HEK293 (cell line): ENCODE measurements around the gene TGFB3.
A peak's percentile ranks its signal among the peaks of the same experiment; 100 is the strongest.

Source experiments
- BCL11B ChIP-seq: fragments of 450-650 bp; formaldehyde crosslinking; IDR thresholded peaks from 2 replicates; pipeline ENCODE4 v1.5.1; 2016; ENCODE audit warnings: low read depth, missing biosample characterization, missing genetic modification characterization
- KLF16 ChIP-seq: fragments of 450-650 bp; formaldehyde crosslinking; IDR thresholded peaks from 2 replicates; pipeline ENCODE4 v1.5.1; 2017; ENCODE audit warnings: missing biosample characterization, missing genetic modification characterization
- MEIS1 ChIP-seq: sonication (generic); formaldehyde crosslinking; IDR thresholded peaks from 2 replicates; pipeline ENCODE4 v1.8.1; 2022; ENCODE audit warnings: missing genetic modification reagents, mild to moderate bottlenecking, borderline replicate concordance
- OVOL3 ChIP-seq: fragments of 450-650 bp; formaldehyde crosslinking; IDR thresholded peaks from 2 replicates; pipeline ENCODE4 v1.5.1; 2016; ENCODE audit warnings: missing biosample characterization, missing genetic modification characterization
- SALL2 ChIP-seq: fragments of 450-650 bp; formaldehyde crosslinking; IDR thresholded peaks from 2 replicates; pipeline ENCODE4 v1.5.0; 2017; ENCODE audit warnings: missing biosample characterization, mild to moderate bottlenecking, missing genetic modification characterization, borderline replicate concordance
- SCRT1 ChIP-seq: fragments of 450-650 bp; formaldehyde crosslinking; IDR thresholded peaks from 2 replicates; pipeline ENCODE4 v1.5.1; 2016; ENCODE audit warnings: missing biosample characterization, missing genetic modification characterization, borderline replicate concordance
- WT1 ChIP-seq: fragments of 450-650 bp; formaldehyde crosslinking; IDR thresholded peaks from 2 replicates; pipeline ENCODE4 v1.5.1; 2016; ENCODE audit warnings: missing biosample characterization, missing genetic modification characterization
- YY1 ChIP-seq: fragments of 450-650 bp; formaldehyde crosslinking; IDR thresholded peaks from 2 replicates; pipeline ENCODE4 v1.5.1; 2018; ENCODE audit warnings: missing biosample characterization, missing genetic modification characterization
- ZEB2 ChIP-seq: fragments of 450-650 bp; formaldehyde crosslinking; IDR thresholded peaks from 2 replicates; pipeline ENCODE4 v1.5.1; 2016; ENCODE audit warnings: missing biosample characterization, missing genetic modification characterization
- ZNF121 ChIP-seq: fragments of 450-650 bp; formaldehyde crosslinking; IDR thresholded peaks from 2 replicates; pipeline ENCODE4 v1.5.1; 2016; ENCODE audit warnings: missing biosample characterization, missing genetic modification characterization
- ZNF132 ChIP-seq: fragments of 450-650 bp; formaldehyde crosslinking; IDR thresholded peaks from 2 replicates; pipeline ENCODE4 v1.5.1; 2017; ENCODE audit warnings: missing biosample characterization, missing genetic modification characterization, borderline replicate concordance
- ZNF138 ChIP-seq: fragments of 450-650 bp; formaldehyde crosslinking; IDR thresholded peaks from 2 replicates; pipeline ENCODE4 v1.5.1; 2016; ENCODE audit warnings: missing biosample characterization, missing genetic modification characterization, borderline replicate concordance
- ZNF157 ChIP-seq: fragments of 450-650 bp; formaldehyde crosslinking; IDR thresholded peaks from 2 replicates; pipeline ENCODE4 v1.5.1; 2016; ENCODE audit warnings: missing biosample characterization, missing genetic modification characterization
- ZNF202 ChIP-seq: fragments of 450-650 bp; formaldehyde crosslinking; IDR thresholded peaks from 2 replicates; pipeline ENCODE4 v1.5.1; 2016; ENCODE audit warnings: missing biosample characterization, missing genetic modification characterization, borderline replicate concordance
- ZNF335 ChIP-seq: fragments of 450-650 bp; formaldehyde crosslinking; conservative IDR thresholded peaks from 2 replicates; pipeline ENCODE4 v1.5.1; 2016; ENCODE audit warnings: missing biosample characterization, missing genetic modification characterization
- ZNF341 ChIP-seq: fragments of 450-650 bp; formaldehyde crosslinking; IDR thresholded peaks from 2 replicates; pipeline ENCODE4; 2016; ENCODE audit warnings: low read depth, missing biosample characterization, missing genetic modification characterization
- ZNF354C ChIP-seq: fragments of 450-650 bp; formaldehyde crosslinking; IDR thresholded peaks from 2 replicates; pipeline ENCODE4 v1.5.1; 2016; ENCODE audit warnings: missing biosample characterization, missing genetic modification characterization, low read depth, borderline replicate concordance
- ZNF423 ChIP-seq: fragments of 450-650 bp; formaldehyde crosslinking; IDR thresholded peaks from 2 replicates; pipeline ENCODE4 v1.5.1; 2016; ENCODE audit warnings: missing biosample characterization, missing genetic modification characterization
- ZNF514 ChIP-seq: fragments of 450-650 bp; formaldehyde crosslinking; IDR thresholded peaks from 2 replicates; pipeline ENCODE4 v1.5.1; 2016; ENCODE audit warnings: missing biosample characterization, missing genetic modification characterization
- ZNF549 ChIP-seq: fragments of 450-650 bp; IDR thresholded peaks from 2 replicates; pipeline ENCODE4 v1.5.1; 2018; ENCODE audit warnings: missing biosample characterization, missing genetic modification characterization, mild to moderate bottlenecking, inconsistent platforms, moderate library complexity
- ZNF561 ChIP-seq: fragments of 450-650 bp; IDR thresholded peaks from 2 replicates; pipeline ENCODE4 v1.5.1; 2018; ENCODE audit warnings: missing biosample characterization, missing genetic modification characterization, borderline replicate concordance
- ZNF654 ChIP-seq: fragments of 450-650 bp; formaldehyde crosslinking; IDR thresholded peaks from 2 replicates; pipeline ENCODE4 v1.5.1; 2016; ENCODE audit warnings: low read depth, missing biosample characterization, missing genetic modification characterization
- ZNF664 ChIP-seq: fragments of 450-650 bp; formaldehyde crosslinking; IDR thresholded peaks from 2 replicates; pipeline ENCODE4 v1.5.1; 2016; ENCODE audit warnings: missing biosample characterization, missing genetic modification characterization
- ZNF768 ChIP-seq: fragments of 450-650 bp; formaldehyde crosslinking; IDR thresholded peaks from 2 replicates; pipeline ENCODE4 v1.5.1; 2018; ENCODE audit warnings: missing biosample characterization, mild to moderate bottlenecking, missing genetic modification characterization
- ZSCAN23 ChIP-seq: fragments of 450-650 bp; formaldehyde crosslinking; IDR thresholded peaks from 2 replicates; pipeline ENCODE4 v1.5.1; 2016; ENCODE audit warnings: missing biosample characterization, missing genetic modification characterization
- TF ChIP-seq, protein P1 (sequence below): fragments of 450-650 bp; formaldehyde crosslinking; IDR thresholded peaks from 2 replicates; pipeline ENCODE4 v1.5.1; 2016; ENCODE audit warnings: missing biosample characterization, missing genetic modification characterization
- TF ChIP-seq, protein P2 (sequence below): fragments of 450-650 bp; formaldehyde crosslinking; IDR thresholded peaks from 2 replicates; pipeline ENCODE4 v1.5.1; 2017; ENCODE audit warnings: missing biosample characterization, missing genetic modification characterization
- TF ChIP-seq, protein P3 (sequence below): fragments of 450-650 bp; formaldehyde crosslinking; IDR thresholded peaks from 2 replicates; pipeline ENCODE4 v1.5.1; 2017; ENCODE audit warnings: missing biosample characterization, missing genetic modification characterization
- TF ChIP-seq, protein P4 (sequence below): fragments of 450-650 bp; formaldehyde crosslinking; IDR thresholded peaks from 2 replicates; pipeline ENCODE4 v1.5.0; 2017; ENCODE audit warnings: missing biosample characterization, missing genetic modification characterization, borderline replicate concordance
- TF ChIP-seq, protein P5 (sequence below): fragments of 450-650 bp; formaldehyde crosslinking; IDR thresholded peaks from 2 replicates; pipeline ENCODE4 v1.5.1; 2016; ENCODE audit warnings: missing biosample characterization, missing genetic modification characterization

The TGFB3 gene

DNA sequence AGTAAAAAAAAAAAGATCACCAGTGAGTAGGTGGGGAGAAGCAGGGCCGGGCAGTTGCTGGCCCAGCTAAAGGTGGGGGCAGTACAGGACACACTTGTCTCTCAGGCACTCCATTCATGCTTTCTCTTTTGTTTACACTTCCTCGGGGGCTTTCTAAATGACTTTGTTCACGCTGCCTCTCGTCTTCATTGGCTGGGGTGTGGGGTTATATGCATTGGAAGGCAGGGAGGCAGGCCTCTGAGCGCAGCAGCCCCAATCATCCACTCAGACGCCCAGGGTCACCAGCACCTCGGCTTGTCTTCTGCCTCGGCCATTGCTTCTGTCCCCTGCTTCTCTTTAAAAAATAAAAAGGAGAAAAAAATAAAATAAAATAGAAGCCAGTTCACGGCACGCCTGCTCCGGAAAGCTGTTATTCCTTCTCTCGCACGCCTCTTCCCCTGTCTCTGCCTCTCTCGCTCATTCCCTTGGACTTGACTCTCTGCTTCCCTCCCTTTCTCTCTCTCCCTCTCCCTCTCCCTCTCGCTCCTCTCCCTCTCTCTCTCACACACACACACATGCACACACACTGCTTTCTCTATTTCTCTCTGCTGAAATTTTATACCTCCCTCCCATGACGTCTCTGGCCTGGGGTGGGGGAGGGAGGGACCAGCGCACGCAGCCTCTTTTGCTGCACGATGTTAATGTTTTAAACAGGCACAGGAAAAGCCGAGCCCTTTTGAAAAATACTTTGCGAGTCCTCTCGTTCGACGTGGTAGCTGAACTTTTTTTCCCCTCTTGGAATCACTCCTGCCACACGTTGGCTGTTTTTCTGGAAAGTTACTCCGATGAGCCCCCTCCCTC is at the start of gene TGFB3 (continued):
- no peak for TF ChIP-seq ZNF768 (tag by site-specific recombination)
- TF ChIP-seq, protein P1, sequence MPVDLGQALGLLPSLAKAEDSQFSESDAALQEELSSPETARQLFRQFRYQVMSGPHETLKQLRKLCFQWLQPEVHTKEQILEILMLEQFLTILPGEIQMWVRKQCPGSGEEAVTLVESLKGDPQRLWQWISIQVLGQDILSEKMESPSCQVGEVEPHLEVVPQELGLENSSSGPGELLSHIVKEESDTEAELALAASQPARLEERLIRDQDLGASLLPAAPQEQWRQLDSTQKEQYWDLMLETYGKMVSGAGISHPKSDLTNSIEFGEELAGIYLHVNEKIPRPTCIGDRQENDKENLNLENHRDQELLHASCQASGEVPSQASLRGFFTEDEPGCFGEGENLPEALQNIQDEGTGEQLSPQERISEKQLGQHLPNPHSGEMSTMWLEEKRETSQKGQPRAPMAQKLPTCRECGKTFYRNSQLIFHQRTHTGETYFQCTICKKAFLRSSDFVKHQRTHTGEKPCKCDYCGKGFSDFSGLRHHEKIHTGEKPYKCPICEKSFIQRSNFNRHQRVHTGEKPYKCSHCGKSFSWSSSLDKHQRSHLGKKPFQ = peak; percentile 52; the same call in 1 of the 2 replicates
- 0 out of 2 replicates have a peak, but pooled peaks have one; percentile 81 for TF ChIP-seq ZSCAN23 (tag by site-specific recombination)
- no peak for TF ChIP-seq ZNF138 (tag by site-specific recombination)
- 0 out of 2 replicates have a peak, but pooled peaks have one; percentile 28 for TF ChIP-seq BCL11B (tag by site-specific recombination)
- TF ChIP-seq KLF16 (tag by site-specific recombination) = peak; percentile 79; the same call in 1 of the 2 replicates
- no peak for TF ChIP-seq ZNF561 (tag by site-specific recombination)
- TF ChIP-seq ZNF202 (tag by site-specific recombination) = no peak
- no peak for TF ChIP-seq ZNF132 (tag by site-specific recombination)
- TF ChIP-seq, protein P2, sequence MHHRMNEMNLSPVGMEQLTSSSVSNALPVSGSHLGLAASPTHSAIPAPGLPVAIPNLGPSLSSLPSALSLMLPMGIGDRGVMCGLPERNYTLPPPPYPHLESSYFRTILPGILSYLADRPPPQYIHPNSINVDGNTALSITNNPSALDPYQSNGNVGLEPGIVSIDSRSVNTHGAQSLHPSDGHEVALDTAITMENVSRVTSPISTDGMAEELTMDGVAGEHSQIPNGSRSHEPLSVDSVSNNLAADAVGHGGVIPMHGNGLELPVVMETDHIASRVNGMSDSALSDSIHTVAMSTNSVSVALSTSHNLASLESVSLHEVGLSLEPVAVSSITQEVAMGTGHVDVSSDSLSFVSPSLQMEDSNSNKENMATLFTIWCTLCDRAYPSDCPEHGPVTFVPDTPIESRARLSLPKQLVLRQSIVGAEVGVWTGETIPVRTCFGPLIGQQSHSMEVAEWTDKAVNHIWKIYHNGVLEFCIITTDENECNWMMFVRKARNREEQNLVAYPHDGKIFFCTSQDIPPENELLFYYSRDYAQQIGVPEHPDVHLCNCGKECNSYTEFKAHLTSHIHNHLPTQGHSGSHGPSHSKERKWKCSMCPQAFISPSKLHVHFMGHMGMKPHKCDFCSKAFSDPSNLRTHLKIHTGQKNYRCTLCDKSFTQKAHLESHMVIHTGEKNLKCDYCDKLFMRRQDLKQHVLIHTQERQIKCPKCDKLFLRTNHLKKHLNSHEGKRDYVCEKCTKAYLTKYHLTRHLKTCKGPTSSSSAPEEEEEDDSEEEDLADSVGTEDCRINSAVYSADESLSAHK (tag by site-specific recombination) = peak; percentile 79; the same call in 1 of the 2 replicates
- no peak for TF ChIP-seq ZNF157 (tag by site-specific recombination)
- peak; percentile 98 for TF ChIP-seq ZNF335
- peak; percentile 63 for TF ChIP-seq ZEB2 (tag by site-specific recombination)
- TF ChIP-seq, protein P3, sequence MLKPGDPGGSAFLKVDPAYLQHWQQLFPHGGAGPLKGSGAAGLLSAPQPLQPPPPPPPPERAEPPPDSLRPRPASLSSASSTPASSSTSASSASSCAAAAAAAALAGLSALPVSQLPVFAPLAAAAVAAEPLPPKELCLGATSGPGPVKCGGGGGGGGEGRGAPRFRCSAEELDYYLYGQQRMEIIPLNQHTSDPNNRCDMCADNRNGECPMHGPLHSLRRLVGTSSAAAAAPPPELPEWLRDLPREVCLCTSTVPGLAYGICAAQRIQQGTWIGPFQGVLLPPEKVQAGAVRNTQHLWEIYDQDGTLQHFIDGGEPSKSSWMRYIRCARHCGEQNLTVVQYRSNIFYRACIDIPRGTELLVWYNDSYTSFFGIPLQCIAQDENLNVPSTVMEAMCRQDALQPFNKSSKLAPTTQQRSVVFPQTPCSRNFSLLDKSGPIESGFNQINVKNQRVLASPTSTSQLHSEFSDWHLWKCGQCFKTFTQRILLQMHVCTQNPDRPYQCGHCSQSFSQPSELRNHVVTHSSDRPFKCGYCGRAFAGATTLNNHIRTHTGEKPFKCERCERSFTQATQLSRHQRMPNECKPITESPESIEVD (tag by site-specific recombination) = peak; percentile 43; the same call in 1 of the 2 replicates
- peak; percentile 86 for TF ChIP-seq ZNF341 (tag by site-specific recombination)
- 0 out of 2 replicates have a peak, but pooled peaks have one; percentile 35 for TF ChIP-seq OVOL3
- TF ChIP-seq, protein P4, sequence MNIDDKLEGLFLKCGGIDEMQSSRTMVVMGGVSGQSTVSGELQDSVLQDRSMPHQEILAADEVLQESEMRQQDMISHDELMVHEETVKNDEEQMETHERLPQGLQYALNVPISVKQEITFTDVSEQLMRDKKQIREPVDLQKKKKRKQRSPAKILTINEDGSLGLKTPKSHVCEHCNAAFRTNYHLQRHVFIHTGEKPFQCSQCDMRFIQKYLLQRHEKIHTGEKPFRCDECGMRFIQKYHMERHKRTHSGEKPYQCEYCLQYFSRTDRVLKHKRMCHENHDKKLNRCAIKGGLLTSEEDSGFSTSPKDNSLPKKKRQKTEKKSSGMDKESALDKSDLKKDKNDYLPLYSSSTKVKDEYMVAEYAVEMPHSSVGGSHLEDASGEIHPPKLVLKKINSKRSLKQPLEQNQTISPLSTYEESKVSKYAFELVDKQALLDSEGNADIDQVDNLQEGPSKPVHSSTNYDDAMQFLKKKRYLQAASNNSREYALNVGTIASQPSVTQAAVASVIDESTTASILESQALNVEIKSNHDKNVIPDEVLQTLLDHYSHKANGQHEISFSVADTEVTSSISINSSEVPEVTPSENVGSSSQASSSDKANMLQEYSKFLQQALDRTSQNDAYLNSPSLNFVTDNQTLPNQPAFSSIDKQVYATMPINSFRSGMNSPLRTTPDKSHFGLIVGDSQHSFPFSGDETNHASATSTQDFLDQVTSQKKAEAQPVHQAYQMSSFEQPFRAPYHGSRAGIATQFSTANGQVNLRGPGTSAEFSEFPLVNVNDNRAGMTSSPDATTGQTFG (tag by site-specific recombination) = 0 out of 2 replicates have a peak, but pooled peaks have one; percentile 61
- no peak for TF ChIP-seq ZNF121 (tag by site-specific recombination)
- TF ChIP-seq SCRT1 (tag by site-specific recombination) = 0 out of 2 replicates have a peak, but pooled peaks have one; percentile 23
- peak; percentile 22; the same call in 1 of the 2 replicates for TF ChIP-seq ZNF654 (tag by site-specific recombination)
- TF ChIP-seq YY1 (tag by site-specific recombination) = no peak
- peak; percentile 77 for TF ChIP-seq WT1
- TF ChIP-seq, protein P5, sequence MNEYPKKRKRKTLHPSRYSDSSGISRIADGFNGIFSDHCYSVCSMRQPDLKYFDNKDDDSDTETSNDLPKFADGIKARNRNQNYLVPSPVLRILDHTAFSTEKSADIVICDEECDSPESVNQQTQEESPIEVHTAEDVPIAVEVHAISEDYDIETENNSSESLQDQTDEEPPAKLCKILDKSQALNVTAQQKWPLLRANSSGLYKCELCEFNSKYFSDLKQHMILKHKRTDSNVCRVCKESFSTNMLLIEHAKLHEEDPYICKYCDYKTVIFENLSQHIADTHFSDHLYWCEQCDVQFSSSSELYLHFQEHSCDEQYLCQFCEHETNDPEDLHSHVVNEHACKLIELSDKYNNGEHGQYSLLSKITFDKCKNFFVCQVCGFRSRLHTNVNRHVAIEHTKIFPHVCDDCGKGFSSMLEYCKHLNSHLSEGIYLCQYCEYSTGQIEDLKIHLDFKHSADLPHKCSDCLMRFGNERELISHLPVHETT = peak; percentile 95
- TF ChIP-seq MEIS1 = no peak
- no peak for TF ChIP-seq ZNF549 (tag by site-specific recombination)
- no peak for TF ChIP-seq ZNF354C (tag by site-specific recombination)
- no peak for TF ChIP-seq SALL2 (tag by site-specific recombination)
- no peak for TF ChIP-seq ZNF514 (tag by site-specific recombination)
- no peak for TF ChIP-seq ZNF423
- no peak for TF ChIP-seq ZNF664
